NOMO-1 (cell line): ENCODE data around the gene PRDM2.
A peak's percentile ranks its signal among the peaks of the same experiment; 100 is the strongest.
"Not testable (repeated sequence)": the region's sequence is repeated elsewhere in the genome, so short reads cannot be mapped to it uniquely, and the experiment has no call there.

ENCODE experiments used
- DNase-seq, 2 experiments: peaks; one replicate each; lab custom pipeline; 2025; ENCODE audit not compliant: unreplicated experiment in 2 of 2; lab: John Stamatoyannopoulos, UW

PRDM2 gene, protein sequence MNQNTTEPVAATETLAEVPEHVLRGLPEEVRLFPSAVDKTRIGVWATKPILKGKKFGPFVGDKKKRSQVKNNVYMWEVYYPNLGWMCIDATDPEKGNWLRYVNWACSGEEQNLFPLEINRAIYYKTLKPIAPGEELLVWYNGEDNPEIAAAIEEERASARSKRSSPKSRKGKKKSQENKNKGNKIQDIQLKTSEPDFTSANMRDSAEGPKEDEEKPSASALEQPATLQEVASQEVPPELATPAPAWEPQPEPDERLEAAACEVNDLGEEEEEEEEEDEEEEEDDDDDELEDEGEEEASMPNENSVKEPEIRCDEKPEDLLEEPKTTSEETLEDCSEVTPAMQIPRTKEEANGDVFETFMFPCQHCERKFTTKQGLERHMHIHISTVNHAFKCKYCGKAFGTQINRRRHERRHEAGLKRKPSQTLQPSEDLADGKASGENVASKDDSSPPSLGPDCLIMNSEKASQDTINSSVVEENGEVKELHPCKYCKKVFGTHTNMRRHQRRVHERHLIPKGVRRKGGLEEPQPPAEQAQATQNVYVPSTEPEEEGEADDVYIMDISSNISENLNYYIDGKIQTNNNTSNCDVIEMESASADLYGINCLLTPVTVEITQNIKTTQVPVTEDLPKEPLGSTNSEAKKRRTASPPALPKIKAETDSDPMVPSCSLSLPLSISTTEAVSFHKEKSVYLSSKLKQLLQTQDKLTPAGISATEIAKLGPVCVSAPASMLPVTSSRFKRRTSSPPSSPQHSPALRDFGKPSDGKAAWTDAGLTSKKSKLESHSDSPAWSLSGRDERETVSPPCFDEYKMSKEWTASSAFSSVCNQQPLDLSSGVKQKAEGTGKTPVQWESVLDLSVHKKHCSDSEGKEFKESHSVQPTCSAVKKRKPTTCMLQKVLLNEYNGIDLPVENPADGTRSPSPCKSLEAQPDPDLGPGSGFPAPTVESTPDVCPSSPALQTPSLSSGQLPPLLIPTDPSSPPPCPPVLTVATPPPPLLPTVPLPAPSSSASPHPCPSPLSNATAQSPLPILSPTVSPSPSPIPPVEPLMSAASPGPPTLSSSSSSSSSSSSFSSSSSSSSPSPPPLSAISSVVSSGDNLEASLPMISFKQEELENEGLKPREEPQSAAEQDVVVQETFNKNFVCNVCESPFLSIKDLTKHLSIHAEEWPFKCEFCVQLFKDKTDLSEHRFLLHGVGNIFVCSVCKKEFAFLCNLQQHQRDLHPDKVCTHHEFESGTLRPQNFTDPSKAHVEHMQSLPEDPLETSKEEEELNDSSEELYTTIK (N-terminal part only)

DNA sequence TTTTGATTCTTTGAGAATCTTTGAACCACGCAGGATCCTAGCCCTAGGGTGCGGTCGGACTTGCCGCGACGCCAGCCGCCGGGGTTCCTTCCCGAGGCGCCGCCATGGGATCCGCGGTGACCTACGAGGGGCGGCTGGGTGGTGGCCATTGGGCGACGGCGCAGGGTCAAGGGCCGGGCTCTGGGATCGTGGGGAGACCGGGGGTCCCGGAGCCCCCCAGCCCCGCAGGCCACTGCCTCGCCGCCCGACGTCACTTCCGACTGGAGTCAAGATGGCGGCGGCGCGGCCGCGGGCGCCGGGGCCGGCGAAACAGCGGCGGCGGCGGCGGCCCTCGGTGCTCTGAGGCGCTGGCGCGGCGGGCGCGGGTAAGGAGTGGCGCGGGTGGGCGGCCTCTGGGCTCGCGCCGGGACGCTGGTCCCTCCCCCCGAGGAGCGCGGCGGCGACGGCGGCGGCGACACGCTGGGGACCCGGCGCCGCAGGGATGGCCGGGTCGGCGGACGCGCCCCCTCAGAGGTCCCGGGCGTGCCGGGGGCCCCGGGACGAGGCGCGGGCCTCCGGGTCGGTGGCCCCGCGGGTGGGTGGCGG, at the start of gene PRDM2:
PRDM2 (plus strand) TSS at position 253 of the 585 bp plus-strand sequence. CDS start 15,418 bp downstream, outside the sequence.
- DNase-seq: no peak

DNA sequence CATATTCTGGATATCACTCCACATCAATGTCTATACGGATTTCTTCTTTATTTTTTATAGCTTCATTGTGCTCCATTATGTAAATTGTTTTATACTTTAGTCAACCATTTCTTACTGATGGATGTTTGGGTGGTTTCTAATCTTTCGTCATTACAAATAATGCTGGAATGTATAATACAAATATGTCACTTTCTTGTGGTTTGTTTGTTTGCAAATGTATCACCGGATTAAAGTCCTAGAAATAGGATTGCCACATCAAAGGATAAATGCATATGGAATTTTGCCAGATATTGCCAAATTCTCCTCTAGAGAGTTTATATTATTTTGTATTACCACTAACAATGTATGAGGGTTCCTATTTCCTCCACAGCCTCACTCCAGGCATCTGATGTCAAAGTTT, 48.7 kb upstream of the PRDM2 start:
- no peak for DNase-seq

DNA sequence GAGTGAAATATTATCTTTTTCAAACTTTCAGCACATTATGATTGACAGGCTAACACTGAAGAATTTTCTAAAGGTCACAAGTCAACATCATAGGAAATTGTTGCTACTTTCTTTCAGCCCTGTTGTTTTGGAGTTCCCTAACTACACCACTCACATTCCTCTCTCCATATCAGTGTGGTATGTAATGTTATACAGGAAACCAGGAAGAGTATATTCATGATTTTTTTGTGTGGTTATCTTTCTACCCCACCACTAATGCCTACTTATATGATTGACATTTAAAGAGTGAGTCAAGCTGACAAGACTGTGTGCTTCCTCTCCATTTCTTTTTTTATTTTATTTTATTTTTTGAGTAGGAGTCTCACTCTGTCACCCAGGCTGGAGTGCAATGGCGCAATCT, 47.8 kb upstream of the PRDM2 start:
- DNase-seq: no peak

DNA sequence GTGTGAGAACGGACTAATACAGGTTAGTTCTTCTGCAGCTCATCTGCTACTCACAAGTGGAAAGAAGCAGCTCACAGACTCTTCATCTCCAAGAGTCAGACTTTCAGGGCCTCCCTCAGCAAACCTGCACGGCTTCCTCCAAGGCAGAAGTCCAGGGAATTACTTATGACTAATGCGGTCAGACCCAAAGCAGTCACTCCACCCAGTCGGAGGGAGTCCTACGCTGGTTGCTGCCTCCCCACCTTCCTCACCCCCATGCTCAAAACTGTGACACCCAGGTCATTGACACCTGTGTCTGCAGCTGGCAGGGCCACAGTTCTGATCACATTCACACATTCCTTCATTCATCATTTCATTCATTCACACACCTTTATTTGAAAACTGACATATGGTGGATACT, 38.4 kb upstream of the PRDM2 start:
- DNase-seq: no peak

DNA sequence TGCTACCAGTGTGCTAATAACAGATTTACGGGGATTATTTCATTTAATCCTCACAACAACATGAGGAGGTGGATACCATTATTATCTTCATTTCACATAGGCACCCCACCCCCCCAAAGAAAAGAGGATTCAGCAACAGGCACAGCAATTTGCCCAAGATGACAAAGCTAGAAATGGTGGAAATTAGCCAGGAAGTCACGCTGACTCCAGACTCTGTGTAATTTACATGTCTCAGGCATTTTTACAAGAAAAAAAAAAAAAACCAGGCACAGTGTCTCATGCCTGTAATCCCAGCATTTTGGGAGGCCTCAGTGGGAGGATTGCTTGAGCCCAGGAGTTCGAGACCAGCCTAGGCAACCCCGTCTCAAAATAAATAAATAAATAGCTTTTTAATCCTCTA, 37.5 kb upstream of the PRDM2 start:
- no peak for DNase-seq

DNA sequence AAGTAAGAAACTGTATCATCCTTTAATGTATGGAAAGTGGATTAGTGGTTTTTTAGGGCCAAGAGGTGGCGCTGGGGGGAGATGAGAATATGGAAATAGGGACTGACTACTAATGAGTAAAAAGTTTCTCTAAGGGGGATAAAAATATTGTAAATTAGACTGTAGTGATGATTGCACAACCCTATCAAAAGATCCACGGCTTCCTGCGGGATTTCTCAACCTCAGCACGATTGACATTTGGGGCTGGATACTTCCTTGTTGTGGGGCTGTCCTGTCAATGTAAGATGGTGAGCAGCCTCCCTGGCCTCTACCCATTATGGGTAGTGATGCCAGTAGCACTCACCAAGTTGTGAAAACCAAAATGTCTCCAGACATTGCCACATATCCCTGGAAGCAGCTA, 36.0 kb upstream of the PRDM2 start:
- DNase-seq: peak in 1 of 2 experiments; percentile 4

DNA sequence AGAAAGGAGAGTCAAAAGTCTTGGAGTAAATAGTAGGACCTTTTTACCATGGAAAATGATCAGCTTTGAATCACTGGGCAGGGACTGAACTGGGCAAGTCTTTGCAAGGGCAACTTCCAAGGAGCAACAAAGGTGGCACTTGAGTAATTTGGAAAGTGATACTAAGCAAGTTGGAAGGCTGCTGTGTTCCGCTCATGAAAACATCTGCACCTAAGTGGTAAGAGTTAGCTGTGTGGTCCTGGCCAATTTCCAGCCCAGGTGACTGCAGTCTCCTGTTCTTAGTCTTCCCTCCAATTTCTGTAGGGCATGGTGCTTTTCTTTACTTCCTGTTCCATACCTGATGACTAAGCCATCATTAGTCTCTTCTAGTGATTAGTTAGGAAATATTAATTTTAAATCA, 35.5 kb upstream of the PRDM2 start:
- no peak for DNase-seq

DNA sequence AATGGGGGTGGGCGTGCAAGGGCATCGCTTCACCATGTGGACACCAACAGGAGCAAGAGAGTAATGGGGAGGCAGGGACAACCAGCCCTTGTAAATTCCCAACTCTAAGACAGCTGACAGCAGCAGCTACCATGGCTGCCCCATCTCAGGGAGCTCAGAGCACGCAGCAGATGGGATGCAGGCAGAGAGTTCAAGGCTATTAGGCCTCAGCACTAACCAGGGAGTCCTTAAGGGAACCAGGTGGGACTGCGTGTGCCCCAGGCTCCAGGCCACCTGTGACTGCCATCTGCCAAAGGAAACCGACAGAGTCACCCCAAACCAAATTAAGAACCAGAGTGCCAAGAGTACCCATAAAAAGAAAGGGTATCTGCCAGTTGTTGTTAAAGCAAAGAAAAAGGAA, 33.7 kb upstream of the PRDM2 start:
- DNase-seq: no peak

DNA sequence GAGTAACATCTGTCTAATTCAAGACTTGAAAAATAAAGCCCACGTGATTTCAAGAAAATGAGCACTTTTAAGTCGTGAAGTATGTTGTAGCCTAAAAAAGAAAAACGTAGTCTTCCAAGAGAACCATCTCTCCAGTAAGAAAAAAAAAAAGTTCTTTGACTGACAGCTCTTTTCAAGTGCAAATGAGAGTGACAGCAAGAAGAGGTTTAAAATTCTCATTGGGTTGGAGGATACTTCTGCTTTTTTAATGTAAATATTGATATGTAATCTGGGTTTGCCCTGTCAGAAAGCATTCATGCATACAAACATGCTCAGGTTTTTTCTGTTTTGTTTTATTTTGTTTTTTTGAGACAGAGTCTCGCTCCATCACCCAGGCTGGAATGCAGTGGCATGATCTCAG, 32.3 kb upstream of the PRDM2 start:
- no peak for DNase-seq

DNA sequence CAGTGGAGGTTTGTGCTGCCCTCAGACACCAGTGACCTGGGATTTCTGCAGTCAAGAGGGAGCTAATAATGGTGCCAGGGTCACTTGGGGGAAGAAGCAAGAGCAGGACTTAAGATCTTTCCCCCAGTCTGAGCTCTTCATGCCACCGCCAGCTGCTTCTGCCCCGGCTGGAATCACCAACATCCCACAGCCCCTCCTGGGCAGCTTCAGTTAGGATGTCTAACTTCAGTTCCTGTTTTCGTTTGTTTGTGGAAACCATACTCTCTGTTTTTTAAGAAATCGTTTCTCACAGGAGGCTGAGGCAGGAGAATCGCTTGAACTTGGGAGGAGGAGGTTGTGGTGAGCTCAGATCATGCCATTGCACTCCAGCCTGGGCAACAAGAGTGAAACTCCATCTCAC, 25.6 kb upstream of the PRDM2 start:
- no peak for DNase-seq

DNA sequence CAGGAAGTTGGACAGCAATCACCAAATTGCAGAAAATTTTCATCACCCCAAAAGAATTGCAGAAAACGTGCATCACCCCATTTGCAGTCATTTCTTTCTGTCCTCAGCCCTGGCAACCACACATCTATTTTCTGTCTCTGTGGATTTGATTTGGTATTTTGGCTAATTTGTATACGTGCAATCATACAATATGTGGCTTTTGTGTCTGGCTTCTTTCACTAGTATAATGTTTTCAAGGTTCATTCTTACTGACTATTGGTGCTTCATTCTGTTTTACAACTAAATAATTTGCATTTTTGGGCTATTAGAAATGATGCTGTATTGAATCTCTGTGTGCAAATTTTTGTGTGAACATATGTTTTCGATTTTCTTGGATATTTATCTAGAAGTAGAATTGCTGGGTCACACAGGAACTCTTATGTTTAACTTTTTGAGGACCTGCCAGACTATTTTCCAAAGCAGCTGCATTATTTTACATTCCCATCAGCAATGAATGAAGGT, 24.8 kb upstream of the PRDM2 start:
- no peak for DNase-seq

DNA sequence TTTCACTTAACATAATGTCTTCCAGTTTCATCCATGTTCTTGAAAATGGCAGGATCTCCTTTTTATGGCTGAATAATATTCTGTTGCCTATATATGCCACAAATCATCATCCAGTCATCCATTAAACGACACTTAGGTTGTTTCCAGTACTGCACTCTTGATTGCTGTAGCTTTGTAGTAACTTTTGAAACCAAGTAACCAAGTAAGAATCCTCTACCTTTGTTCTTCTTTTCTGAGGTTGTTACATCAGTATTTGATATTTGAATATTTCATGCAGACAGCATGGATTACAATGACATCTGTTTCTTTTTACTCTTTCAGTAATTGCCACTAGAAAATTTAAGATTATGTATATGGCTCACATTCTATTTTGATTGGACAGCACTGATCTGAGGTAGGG, 22.1 kb upstream of the PRDM2 start:
- no peak for DNase-seq

DNA sequence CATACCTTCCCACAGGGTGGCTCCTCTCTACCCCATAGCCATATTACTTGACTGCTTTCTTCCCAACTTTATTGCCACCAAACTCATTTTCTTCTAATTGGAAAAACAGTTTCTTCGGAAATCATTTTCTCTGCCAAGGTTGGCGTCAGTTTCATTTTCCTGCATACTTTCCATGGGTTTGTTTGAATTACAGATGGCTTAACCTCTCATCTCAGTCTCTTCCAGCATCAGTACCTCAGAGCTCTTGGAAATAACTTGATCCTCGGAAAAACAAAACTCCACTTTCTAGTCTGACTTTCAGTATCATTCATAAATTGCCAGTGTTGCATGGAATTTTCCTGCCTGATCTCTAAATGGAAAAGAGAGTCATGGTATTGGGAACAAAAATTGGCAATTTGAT, 20.3 kb upstream of the PRDM2 start:
- no peak for DNase-seq

DNA sequence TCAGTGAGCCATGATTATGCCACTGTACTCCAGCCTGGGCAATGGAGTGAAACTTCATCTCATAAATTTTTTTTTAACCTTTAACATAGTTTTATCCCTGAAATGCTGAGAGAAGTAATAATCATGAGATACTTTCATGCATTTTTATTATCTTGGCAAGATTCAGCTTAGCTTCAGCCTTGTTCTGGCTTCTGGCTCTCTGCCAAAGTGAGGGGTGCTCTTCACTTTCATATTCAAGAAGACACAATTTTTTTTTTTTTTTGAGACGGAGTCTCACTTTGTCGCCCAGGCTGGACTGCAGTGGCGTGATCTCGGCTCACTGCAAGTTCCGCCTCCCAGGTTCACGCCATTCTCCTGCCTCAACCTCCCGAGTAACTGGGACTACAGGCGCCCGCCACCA, 19.4 kb upstream of the PRDM2 start:
- not testable (repeated sequence) for DNase-seq

DNA sequence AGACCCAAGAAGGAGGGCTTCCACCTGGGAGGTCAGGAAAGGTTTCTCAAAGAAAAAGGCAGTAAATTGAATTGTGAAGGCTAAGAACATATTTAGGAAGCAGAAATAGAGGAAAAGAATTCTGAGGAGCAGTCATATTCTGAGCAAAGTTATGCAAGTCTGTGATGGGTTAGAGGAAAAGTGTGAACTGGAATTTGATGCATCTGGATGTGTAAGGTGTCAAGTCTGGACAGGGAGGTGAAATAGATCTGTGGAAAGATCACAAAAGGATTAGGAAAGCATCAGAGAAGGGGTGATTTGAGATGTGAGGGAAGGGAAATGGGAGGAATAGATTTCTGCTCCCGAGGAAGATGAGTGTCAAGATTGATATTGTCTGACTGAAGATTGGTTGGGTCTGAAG, 18.1 kb upstream of the PRDM2 start:
- DNase-seq: no peak

DNA sequence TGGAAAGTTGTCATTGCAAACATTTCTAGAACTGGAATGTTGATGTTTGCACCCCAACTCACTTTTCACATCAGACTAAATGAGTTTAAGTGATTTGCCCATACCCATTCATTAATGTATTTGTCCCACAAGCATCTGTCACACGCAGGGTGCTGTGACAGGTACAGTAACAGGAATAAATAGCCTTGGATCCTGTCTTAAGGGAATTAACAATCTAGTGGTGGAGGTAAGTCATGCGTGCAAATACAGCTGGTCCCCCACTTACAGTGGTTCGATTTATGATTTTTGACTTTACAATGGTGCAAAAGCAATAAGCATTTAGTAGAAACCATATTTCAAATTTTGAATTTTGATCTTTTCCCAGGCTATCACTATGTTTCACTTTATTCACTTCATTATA, 17.5 kb upstream of the PRDM2 start:
- no peak for DNase-seq

DNA sequence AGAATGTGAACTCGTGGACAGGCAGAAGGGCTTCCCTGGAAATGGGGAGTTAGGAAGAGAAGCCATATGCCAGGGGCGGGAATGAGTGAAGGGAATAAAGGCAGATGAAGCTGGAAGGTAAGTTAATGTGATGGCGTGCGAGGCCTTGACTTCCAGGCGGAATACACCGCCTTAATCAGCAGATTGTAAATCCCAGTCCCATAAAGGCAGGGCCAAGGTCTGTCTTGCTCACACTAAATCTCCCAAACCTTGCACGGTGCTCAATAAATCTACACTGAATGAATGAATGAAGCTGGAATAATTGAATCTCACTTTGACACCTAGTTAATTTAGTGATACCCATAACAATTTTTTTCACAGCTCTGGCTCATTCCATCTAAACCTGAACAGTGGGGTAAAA, 16.8 kb upstream of the PRDM2 start:
- DNase-seq: no peak

DNA sequence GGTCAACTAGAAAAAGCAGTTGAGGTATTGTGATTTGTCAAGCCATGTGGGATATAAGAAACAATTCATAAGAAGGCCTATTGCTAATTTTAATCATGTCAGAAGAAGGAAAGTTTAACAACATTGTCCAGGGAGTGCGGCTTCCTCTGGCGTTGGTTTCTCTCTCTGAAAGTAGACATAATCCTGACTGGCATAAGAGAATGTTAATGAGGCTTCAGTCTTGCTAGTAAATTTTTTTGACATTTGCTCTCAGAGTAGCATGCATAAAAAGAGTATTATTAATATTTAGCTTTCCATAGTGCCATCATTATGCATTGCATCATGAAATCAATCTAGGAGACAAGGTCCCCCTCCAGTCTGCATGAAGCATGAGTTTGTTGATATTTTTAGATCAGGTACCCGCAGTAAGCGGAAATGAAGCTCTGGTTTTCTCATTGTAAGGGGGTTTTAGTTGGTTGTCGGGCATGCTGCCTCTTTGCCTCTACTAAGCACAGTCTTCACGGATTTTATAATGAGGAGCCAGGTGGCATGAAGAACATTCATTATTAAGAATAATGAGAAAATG, 12.8 kb upstream of the PRDM2 start:
- no peak for DNase-seq

DNA sequence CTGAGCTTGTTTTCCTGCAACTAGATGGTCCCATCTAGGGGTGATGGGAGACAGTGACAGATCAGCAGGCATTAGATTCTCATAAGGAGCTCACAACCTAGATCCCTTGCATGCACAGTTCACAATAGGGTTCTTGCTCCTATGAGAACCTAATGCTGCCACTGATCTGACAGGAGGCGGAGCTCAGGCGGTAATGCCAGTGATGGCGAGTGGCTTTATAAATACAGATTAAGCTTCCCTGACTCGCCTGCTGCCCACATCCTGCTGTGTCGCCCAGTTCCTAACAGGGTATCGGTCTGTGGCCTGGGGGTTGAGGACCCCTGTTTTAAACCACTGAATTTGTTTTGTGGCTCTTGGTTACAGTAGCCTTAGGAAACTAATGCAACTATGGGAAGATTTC, 6.9 kb upstream of the PRDM2 start:
- not testable (repeated sequence) for DNase-seq
